Activated naive CD8-positive, alpha-beta T cell treated with anti-CD3 and anti-CD28 coated beads, Interleukin-2, amount 10 ng/mL, durations not matched to agents 7 days and 5 days (primary cell): ENCODE data around the gene AQP9. TPM values are rescaled to one million over a fixed set of nuclear protein-coding genes. Genes with fewer than 3 reads are reported as not detected.

Source experiments
- ATAC-seq: fragments of 150-1000 bp; cut with Tn5 transposase; one replicate; pipeline ENCODE4 v1.10.0; 2021; ENCODE audit warnings: low read depth, moderate library complexity
- POLR2A ChIA-PET: fragments of 350-600 bp; sonication (Branson Sonifier 250); formaldehyde crosslinking; loops from one replicate; lab custom pipeline; 2021; ENCODE audit warnings: antibody characterized with exemption; lab: Charles Lee
- DNase-seq: peaks from one replicate; pipeline ENCODE4 v3.0.0; 2021
- H3K27ac Mint-ChIP-seq: one replicate; pipeline ENCODE4 v1.8.0; 2022; ENCODE audit warnings: mild to moderate bottlenecking, mixed read lengths
- H3K27me3 Mint-ChIP-seq: one replicate; pipeline ENCODE4 v1.8.0; 2022; ENCODE audit warnings: mild to moderate bottlenecking, moderate library complexity, mixed read lengths
- H3K36me3 Mint-ChIP-seq: one replicate; pipeline ENCODE4 v1.8.0; 2021; ENCODE audit warnings: mild to moderate bottlenecking, mixed read lengths
- H3K4me1 Mint-ChIP-seq: one replicate; pipeline ENCODE4 v1.8.0; 2021; ENCODE audit warnings: mixed read lengths
- H3K4me3 Mint-ChIP-seq: one replicate; pipeline ENCODE4 v1.8.0; 2022; ENCODE audit warnings: mild to moderate bottlenecking, moderate library complexity, mixed read lengths
- H3K9me3 Mint-ChIP-seq: one replicate; pipeline ENCODE4 v1.8.0; 2021; ENCODE audit warnings: mixed read lengths
- total RNA-seq, 2 experiments: library from RNA; stranded (reverse); gene quantifications; one replicate each; pipeline ENCODE4 v1.2.3, GENCODE V29; 2021

Gene AQP9
- total RNA-seq, 2 experiments from 2014 or later, result 0.20 to 0.30 TPM

DNA sequence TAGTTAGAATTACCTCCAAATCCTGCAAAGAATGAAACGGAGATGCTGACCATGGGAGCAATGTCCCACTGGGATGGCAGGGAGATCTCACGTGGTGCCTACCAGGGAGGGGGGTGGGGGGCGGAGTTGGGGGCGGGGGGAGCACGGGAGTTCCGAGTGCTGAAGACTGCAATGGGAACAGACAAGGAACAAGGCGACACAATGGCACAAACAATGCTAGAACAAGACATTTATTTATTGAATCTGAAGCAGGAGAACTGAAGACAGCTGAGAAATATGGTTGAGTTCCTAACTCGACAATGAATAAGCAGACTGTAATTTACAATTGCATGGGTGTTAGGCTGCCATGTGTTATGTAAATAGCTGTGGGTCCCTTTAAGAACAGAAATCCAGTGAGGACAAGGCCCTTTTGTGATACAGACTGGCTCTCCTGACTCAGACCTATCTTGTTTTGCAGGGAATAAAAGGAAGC lies 91.2 kb downstream of the AQP9 start:
- POLR2A ChIA-PET, result no interaction called here
- H3K36me3 Mint-ChIP-seq, result no peaks in the 10 kb centered on the region
- DNase-seq (no peak), ATAC-seq (no peak)
- no peak overlapping the region for H3K4me3 Mint-ChIP-seq
- H3K9me3 Mint-ChIP-seq, result no peaks in the 10 kb centered on the region
- H3K27me3 Mint-ChIP-seq, result peaks cover 2% of the 10 kb centered on the region
- no peak overlapping the region for H3K27ac Mint-ChIP-seq
- H3K4me1 Mint-ChIP-seq, result peaks cover 9% of the 10 kb centered on the region

- no peak overlapping the region for H3K27ac Mint-ChIP-seq
- no peaks in the 10 kb centered on the region for H3K9me3 Mint-ChIP-seq
- DNase-seq, result no peak
- H3K4me1 Mint-ChIP-seq, result peaks cover 9% of the 10 kb centered on the region
- H3K4me3 Mint-ChIP-seq, result no peak overlapping the region
- H3K36me3 Mint-ChIP-seq, result no peaks in the 10 kb centered on the region
- peaks cover 2% of the 10 kb centered on the region for H3K27me3 Mint-ChIP-seq
- POLR2A ChIA-PET, result no interaction called here
- ATAC-seq, result no peak
These were observed 94.3 kb downstream of the AQP9 start for GRCh38 chr15:58232281-58233065.

DNA sequence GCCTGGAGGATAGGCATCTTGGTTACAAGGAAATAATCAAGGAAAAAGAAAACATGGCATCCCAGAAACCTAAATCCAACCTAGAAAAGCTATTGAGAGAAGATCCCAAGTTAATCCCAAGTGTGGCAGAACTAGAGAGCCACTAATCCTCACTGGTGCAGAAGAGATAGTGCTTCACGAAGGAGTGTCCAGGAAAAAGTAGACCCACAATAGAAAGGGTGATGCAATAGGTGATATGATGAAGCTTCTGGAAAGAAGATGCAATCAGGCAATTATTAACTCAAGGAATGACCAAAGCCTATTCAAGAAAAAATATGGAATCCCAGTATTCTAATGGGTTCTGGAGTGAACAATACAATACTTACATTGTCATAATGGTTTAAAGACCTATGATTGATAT lies 95.2 kb downstream of the AQP9 start:
- peaks cover 2% of the 10 kb centered on the region for H3K27me3 Mint-ChIP-seq
- H3K27ac Mint-ChIP-seq, result no peak overlapping the region
- no peaks in the 10 kb centered on the region for H3K36me3 Mint-ChIP-seq
- H3K4me3 Mint-ChIP-seq, result no peak overlapping the region
- ATAC-seq (no peak), DNase-seq (no peak)
- H3K4me1 Mint-ChIP-seq, result peaks cover 9% of the 10 kb centered on the region
- H3K9me3 Mint-ChIP-seq, result no peaks in the 10 kb centered on the region
- POLR2A ChIA-PET, result no interaction called here

Other genes starting within 250 kb of the AQP9 start
- gene ALDH1A2, start 72.7 kb upstream of the AQP9 start, total RNA-seq, result under 1 TPM; 0.62 to 0.86 TPM